Neural cell (in vitro differentiated cells): ENCODE data around the gene AFDN. TPM values are rescaled to one million over a fixed set of nuclear protein-coding genes. Genes with fewer than 3 reads are reported as not detected.

ENCODE experiments used
- H2AFZ ChIP-seq: fragments of 200-600, 300-800 bp; sonication (generic), shearing (Covaris generic); 2 replicates; pipeline ENCODE4 v1.6.0; 2014; ENCODE audit warnings: low read depth, mild to moderate bottlenecking, antibody characterized with exemption, low read length, moderate library complexity
- H3F3A ChIP-seq: fragments of 200-600 bp; shearing (Covaris generic); 2 replicates; pipeline ENCODE4 v1.6.1; 2016; ENCODE audit warnings: mild to moderate bottlenecking, moderate library complexity, mixed read lengths, antibody characterized with exemption, low read length; ENCODE audit not compliant: insufficient read depth, poor library complexity, severe bottlenecking
- H3K27ac ChIP-seq: fragments of 200-600, 300-800 bp; sonication (generic), shearing (Covaris generic); 2 replicates; pipeline ENCODE4 v1.5.1; 2014; ENCODE audit warnings: mild to moderate bottlenecking, low read length, moderate library complexity
- H3K27me3 ChIP-seq: fragments of 300-800, 200-600 bp; sonication (generic), shearing (Covaris generic); 2 replicates; pipeline ENCODE4 v1.6.0; 2014; ENCODE audit warnings: mild to moderate bottlenecking, low read depth, low read length, moderate library complexity; ENCODE audit not compliant: insufficient read depth
- H3K36me3 ChIP-seq: fragments of 300-800, 200-600 bp; sonication (generic), shearing (Covaris generic); 2 replicates; pipeline ENCODE4 v1.5.1; 2014; ENCODE audit warnings: mild to moderate bottlenecking, antibody characterized with exemption, low read length, moderate library complexity; ENCODE audit not compliant: insufficient read depth
- H3K4me2 ChIP-seq: fragments of 300-800, 200-600 bp; sonication (generic), shearing (Covaris generic); 2 replicates; pipeline ENCODE4 v1.6.0; 2014; ENCODE audit warnings: mild to moderate bottlenecking, low read length
- H3K4me3 ChIP-seq: fragments of 300-800, 200-600 bp; sonication (generic), shearing (Covaris generic); 2 replicates; pipeline ENCODE4 v1.5.1; 2014; ENCODE audit warnings: mild to moderate bottlenecking, low read length, moderate library complexity
- H3K79me2 ChIP-seq: fragments of 200-600 bp; shearing (Covaris generic); replicated peaks from 2 replicates; pipeline ENCODE4 v1.6.0; 2014; ENCODE audit warnings: mild to moderate bottlenecking, low read length, moderate library complexity; ENCODE audit not compliant: insufficient read depth
- H3K9ac ChIP-seq: fragments of 300-800, 200-600 bp; sonication (generic), shearing (Covaris generic); 2 replicates; pipeline ENCODE4 v1.6.1; 2016; ENCODE audit warnings: mild to moderate bottlenecking, low read length, mixed read lengths
- H3K9me2 ChIP-seq: fragments of 200-600 bp; shearing (Covaris generic); 2 replicates; pipeline ENCODE4 v1.6.1; 2016; ENCODE audit warnings: mild to moderate bottlenecking, low read length, mixed read lengths; ENCODE audit not compliant: insufficient read depth
- H3K9me3 ChIP-seq: fragments of 200-600, 300-800 bp; sonication (generic), shearing (Covaris generic); 2 replicates; pipeline ENCODE4 v1.6.1; 2016; ENCODE audit warnings: mild to moderate bottlenecking, mixed run types, low read length, moderate library complexity, mixed read lengths
- H4K20me1 ChIP-seq: fragments of 200-600 bp; shearing (Covaris generic); 2 replicates; pipeline ENCODE4 v1.6.1; 2016; ENCODE audit warnings: mild to moderate bottlenecking, mixed run types; ENCODE audit not compliant: insufficient read depth
- EP300 ChIP-seq: fragments of 450-650 bp; conservative IDR thresholded peaks from 2 replicates; pipeline ENCODE4 v1.6.1; 2014; ENCODE audit warnings: antibody characterized with exemption, mild to moderate bottlenecking, moderate library complexity; ENCODE audit not compliant: poor library complexity, severe bottlenecking
- EZH2 ChIP-seq: fragments of 200-600, 300-800 bp; shearing (Covaris generic), sonication (generic); IDR thresholded peaks from 2 replicates; pipeline ENCODE4 v1.6.1; 2014; ENCODE audit warnings: antibody characterized with exemption, low read length, borderline replicate concordance, mild to moderate bottlenecking; ENCODE audit not compliant: insufficient read depth, poor library complexity, severe bottlenecking
- MXI1 ChIP-seq: fragments of 450-650 bp; conservative IDR thresholded peaks from 2 replicates; pipeline ENCODE4 v1.6.1; 2014; ENCODE audit warnings: antibody characterized with exemption, mild to moderate bottlenecking; ENCODE audit not compliant: poor library complexity, severe bottlenecking
- POLR2AphosphoS5 ChIP-seq: IDR thresholded peaks from 2 replicates; pipeline ENCODE4 v1.6.1; 2012
- RAD21 ChIP-seq: fragments of 450-650 bp; conservative IDR thresholded peaks from 2 replicates; pipeline ENCODE4 v1.6.1; 2014; ENCODE audit warnings: antibody characterized with exemption, mild to moderate bottlenecking, moderate library complexity
- SMC3 ChIP-seq: fragments of 450-650 bp; conservative IDR thresholded peaks from 2 replicates; pipeline ENCODE4 v1.6.1; 2014; ENCODE audit warnings: antibody characterized with exemption, mild to moderate bottlenecking, moderate library complexity; ENCODE audit not compliant: poor library complexity
- TAF1 ChIP-seq: IDR thresholded peaks from 2 replicates; pipeline ENCODE4 v1.6.1; 2012; ENCODE audit warnings: low read depth
- polyA plus RNA-seq: library from polyadenylated mRNA; depleted of rRNA; stranded (reverse); fragments of >200 nt; gene quantifications from 2 replicates; pipeline ENCODE4 v1.2.3, GENCODE V29; 2014
- TF ChIP-seq, protein P1 (sequence below): fragments of 450-650 bp; IDR thresholded peaks from 2 replicates; pipeline ENCODE4 v1.5.1; 2014; ENCODE audit warnings: antibody characterized with exemption, mild to moderate bottlenecking, moderate library complexity; ENCODE audit not compliant: poor library complexity, severe bottlenecking
- TF ChIP-seq, protein P2 (sequence below): IDR thresholded peaks from 2 replicates; pipeline ENCODE4 v1.6.1; 2012; ENCODE audit warnings: borderline replicate concordance

AFDN gene
- polyA plus RNA-seq, 1 donor from 2014 or later, result 193 TPM

- TF ChIP-seq RAD21 (no peak), EP300 (no peak), TAF1 (no peak), POLR2AphosphoS5 (no peak), MXI1 (no peak), SMC3 (no peak)
- TF ChIP-seq, protein P1, sequence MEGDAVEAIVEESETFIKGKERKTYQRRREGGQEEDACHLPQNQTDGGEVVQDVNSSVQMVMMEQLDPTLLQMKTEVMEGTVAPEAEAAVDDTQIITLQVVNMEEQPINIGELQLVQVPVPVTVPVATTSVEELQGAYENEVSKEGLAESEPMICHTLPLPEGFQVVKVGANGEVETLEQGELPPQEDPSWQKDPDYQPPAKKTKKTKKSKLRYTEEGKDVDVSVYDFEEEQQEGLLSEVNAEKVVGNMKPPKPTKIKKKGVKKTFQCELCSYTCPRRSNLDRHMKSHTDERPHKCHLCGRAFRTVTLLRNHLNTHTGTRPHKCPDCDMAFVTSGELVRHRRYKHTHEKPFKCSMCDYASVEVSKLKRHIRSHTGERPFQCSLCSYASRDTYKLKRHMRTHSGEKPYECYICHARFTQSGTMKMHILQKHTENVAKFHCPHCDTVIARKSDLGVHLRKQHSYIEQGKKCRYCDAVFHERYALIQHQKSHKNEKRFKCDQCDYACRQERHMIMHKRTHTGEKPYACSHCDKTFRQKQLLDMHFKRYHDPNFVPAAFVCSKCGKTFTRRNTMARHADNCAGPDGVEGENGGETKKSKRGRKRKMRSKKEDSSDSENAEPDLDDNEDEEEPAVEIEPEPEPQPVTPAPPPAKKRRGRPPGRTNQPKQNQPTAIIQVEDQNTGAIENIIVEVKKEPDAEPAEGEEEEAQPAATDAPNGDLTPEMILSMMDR, result no peak
- TF ChIP-seq, protein P2, sequence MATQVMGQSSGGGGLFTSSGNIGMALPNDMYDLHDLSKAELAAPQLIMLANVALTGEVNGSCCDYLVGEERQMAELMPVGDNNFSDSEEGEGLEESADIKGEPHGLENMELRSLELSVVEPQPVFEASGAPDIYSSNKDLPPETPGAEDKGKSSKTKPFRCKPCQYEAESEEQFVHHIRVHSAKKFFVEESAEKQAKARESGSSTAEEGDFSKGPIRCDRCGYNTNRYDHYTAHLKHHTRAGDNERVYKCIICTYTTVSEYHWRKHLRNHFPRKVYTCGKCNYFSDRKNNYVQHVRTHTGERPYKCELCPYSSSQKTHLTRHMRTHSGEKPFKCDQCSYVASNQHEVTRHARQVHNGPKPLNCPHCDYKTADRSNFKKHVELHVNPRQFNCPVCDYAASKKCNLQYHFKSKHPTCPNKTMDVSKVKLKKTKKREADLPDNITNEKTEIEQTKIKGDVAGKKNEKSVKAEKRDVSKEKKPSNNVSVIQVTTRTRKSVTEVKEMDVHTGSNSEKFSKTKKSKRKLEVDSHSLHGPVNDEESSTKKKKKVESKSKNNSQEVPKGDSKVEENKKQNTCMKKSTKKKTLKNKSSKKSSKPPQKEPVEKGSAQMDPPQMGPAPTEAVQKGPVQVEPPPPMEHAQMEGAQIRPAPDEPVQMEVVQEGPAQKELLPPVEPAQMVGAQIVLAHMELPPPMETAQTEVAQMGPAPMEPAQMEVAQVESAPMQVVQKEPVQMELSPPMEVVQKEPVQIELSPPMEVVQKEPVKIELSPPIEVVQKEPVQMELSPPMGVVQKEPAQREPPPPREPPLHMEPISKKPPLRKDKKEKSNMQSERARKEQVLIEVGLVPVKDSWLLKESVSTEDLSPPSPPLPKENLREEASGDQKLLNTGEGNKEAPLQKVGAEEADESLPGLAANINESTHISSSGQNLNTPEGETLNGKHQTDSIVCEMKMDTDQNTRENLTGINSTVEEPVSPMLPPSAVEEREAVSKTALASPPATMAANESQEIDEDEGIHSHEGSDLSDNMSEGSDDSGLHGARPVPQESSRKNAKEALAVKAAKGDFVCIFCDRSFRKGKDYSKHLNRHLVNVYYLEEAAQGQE, result no peak
- no peaks in the 10 kb centered on the region for H3K27me3 ChIP-seq
- peaks cover 7% of the 10 kb centered on the region for H3K79me2 ChIP-seq
- H3K27ac ChIP-seq, result no peak overlapping the region
- H4K20me1 ChIP-seq, result no peaks in the 10 kb centered on the region
- no peak overlapping the region for H3K4me2 ChIP-seq
- no peak overlapping the region for H2AFZ ChIP-seq
- H3K9ac ChIP-seq, result no peak overlapping the region
- H3K36me3 ChIP-seq, result no peaks in the 10 kb centered on the region
- no peak overlapping the region for H3K4me3 ChIP-seq
- no peaks in the 10 kb centered on the region for H3F3A ChIP-seq
- no peaks in the 10 kb centered on the region for H3K9me3 ChIP-seq
- H3K9me2 ChIP-seq, result no peaks in the 10 kb centered on the region
Measured at GRCh38 chr6:167819576-167819975, 7.1 kb upstream of the AFDN start.

DNA sequence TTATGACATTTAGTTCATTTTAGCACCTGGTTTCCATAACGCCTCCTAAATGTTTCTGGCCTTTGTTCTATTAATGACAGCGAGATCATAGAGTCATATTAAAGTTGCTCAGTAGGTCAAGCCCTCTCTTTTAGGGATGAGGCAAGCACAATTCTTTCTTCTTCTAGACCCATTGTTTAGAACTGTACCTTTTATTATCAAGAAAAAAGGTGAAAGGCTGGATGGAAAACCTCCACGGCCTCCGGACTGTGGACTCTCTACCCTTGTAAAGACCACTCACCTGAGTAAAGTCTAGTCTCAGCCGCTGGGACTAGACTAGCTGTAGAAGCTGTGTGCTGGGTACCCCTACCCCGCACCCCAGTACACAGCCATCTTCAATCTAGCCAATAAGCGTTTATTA, 6.0 kb upstream of the AFDN start:
- peaks cover 7% of the 10 kb centered on the region for H3K79me2 ChIP-seq
- no peak overlapping the region for H3K9ac ChIP-seq
- TF ChIP-seq TAF1 (no peak), POLR2AphosphoS5 (no peak), EP300 (no peak), MXI1 (no peak), SMC3 (no peak), RAD21 (no peak), EZH2 (no peak)
- TF ChIP-seq, protein P2, result no peak
- TF ChIP-seq, protein P1, result no peak
- H3K9me2 ChIP-seq, result no peaks in the 10 kb centered on the region
- no peaks in the 10 kb centered on the region for H3K9me3 ChIP-seq
- no peak overlapping the region for H3K4me2 ChIP-seq
- no peak overlapping the region for H3K4me3 ChIP-seq
- H3K36me3 ChIP-seq, result no peaks in the 10 kb centered on the region
- H3K27ac ChIP-seq, result no peak overlapping the region
- H2AFZ ChIP-seq, result no peak overlapping the region
- H3F3A ChIP-seq, result no peaks in the 10 kb centered on the region
- H3K27me3 ChIP-seq, result no peaks in the 10 kb centered on the region
- H4K20me1 ChIP-seq, result no peaks in the 10 kb centered on the region
